ENCODE measurements around the gene GET4.

GRCh38 chr7:911791-912480, 35.6 kb downstream of the GET4 start:
- no peak for TF ChIP-seq CTCF (conservative IDR thresholded peaks at IDR 0.05; ENCODE audit: low read depth, low read length)
- no peak for TF ChIP-seq EZH2 (IDR thresholded peaks at IDR 0.05; ENCODE audit: low read length, unreplicated experiment)
